ENCODE measurements around the gene ABLIM3. TPM values are rescaled to one million over a fixed set of nuclear protein-coding genes. Genes with fewer than 3 reads are reported as not detected.

ABLIM3 gene
- total RNA-seq, 4 donors from 2014 or later: 2.6 to 49.5 (median 6.9) TPM

DNA sequence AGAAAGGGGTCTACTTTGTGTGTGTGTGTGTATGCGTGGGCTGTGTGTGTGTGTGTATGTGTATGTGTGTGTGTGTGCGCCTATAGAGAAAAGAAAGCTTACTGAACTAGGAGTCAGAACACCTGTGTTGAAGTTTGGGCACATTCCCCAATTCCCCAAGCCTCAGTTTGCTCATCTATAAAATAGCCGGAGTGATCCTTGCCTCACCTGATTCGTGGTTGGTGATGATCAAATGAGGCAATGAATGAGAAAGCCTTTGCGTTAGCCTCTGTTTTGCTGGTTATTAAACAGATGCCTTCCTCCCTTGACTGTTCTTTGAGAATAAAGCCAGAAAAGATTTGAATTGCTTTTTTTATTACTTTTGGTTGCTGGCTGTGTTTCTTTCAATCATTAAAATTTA is 20.6 kb downstream of the ABLIM3 start:
- no peaks in the 10 kb centered on the region for H3K27me3 ChIP-seq
- H3K36me3 ChIP-seq: no peaks in the 10 kb centered on the region
- no peak overlapping the region for H3K4me3 ChIP-seq
- no peaks in the 10 kb centered on the region for H3K4me1 ChIP-seq
- H3K9me3 ChIP-seq: no peaks in the 10 kb centered on the region
- TF ChIP-seq, protein P1, sequence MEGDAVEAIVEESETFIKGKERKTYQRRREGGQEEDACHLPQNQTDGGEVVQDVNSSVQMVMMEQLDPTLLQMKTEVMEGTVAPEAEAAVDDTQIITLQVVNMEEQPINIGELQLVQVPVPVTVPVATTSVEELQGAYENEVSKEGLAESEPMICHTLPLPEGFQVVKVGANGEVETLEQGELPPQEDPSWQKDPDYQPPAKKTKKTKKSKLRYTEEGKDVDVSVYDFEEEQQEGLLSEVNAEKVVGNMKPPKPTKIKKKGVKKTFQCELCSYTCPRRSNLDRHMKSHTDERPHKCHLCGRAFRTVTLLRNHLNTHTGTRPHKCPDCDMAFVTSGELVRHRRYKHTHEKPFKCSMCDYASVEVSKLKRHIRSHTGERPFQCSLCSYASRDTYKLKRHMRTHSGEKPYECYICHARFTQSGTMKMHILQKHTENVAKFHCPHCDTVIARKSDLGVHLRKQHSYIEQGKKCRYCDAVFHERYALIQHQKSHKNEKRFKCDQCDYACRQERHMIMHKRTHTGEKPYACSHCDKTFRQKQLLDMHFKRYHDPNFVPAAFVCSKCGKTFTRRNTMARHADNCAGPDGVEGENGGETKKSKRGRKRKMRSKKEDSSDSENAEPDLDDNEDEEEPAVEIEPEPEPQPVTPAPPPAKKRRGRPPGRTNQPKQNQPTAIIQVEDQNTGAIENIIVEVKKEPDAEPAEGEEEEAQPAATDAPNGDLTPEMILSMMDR (IDR thresholded peaks at IDR 0.05): no peak
- TF ChIP-seq POLR2A (IDR thresholded peaks at IDR 0.05): no peak
- no peak overlapping the region for H3K27ac ChIP-seq
- DNase-seq: no peak
- intact Hi-C loops (cut with DNase I; ENCODE audit: low total_unique reads): no loop called here

DNA sequence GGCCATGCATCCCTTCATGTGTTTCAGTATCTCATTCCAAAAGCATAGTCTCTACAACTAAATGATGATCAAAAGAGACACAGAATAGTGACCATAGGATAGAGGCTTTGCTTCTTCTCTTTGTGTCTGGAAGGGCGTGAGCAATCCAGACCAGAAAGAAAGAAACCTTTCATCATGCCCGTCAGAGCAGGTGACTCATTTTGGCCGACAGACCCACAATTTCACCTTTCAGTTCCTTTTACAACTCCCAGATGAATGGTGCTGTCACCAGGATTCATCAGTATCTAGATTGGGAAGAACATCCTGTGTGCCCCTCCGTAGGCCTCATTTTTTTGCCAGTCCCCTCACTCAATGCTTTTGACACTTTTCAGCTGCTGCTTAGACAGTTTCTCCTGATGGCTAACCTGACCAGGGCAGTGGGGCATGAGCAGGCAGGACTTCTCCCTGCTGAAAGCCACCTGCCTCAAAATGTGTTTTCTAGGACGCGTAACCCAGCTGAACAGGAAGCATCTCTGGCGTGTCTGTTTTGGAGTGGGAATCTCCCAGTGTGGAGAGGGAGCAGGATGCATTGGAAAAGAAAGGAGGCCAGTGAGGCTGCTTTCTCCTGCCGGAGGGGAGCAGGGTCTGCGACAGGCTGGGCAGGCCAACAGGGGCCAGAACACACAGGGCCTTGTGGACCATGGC is 21.2 kb downstream of the ABLIM3 start:
- H3K9me3 ChIP-seq: no peaks in the 10 kb centered on the region
- intact Hi-C loops (cut with DNase I; ENCODE audit: low total_unique reads): no loop called here
- H3K27ac ChIP-seq: no peak overlapping the region
- H3K36me3 ChIP-seq: no peaks in the 10 kb centered on the region
- no peak overlapping the region for H3K4me3 ChIP-seq
- TF ChIP-seq POLR2A (IDR thresholded peaks at IDR 0.05): no peak
- TF ChIP-seq, protein P1 (IDR thresholded peaks at IDR 0.05): no peak
- DNase-seq: no peak
- H3K27me3 ChIP-seq: no peaks in the 10 kb centered on the region
- H3K4me1 ChIP-seq: no peaks in the 10 kb centered on the region

DNA sequence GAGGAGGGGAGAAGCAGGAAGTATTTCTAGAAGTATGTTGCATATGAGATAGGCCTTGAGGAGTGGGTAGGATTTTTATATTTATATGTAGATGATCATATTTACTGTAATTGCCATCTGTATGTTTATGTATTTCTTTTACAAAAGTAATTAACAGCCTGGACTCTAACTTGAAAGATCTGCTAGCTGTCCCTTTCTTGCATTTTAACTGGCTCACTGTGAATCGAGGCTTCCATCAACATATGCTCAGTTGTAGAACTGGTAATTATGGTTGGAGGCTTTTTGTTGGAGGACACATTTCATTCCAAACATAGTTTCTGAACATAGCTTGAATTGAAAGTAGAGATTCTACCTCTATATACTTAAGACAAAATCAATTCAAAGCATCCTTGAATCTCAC is 23.4 kb downstream of the ABLIM3 start:
- TF ChIP-seq, protein P1 (IDR thresholded peaks at IDR 0.05): no peak
- no peak for TF ChIP-seq POLR2A (IDR thresholded peaks at IDR 0.05)
- intact Hi-C loops (cut with DNase I; ENCODE audit: low total_unique reads): no loop called here
- no peaks in the 10 kb centered on the region for H3K9me3 ChIP-seq
- no peaks in the 10 kb centered on the region for H3K36me3 ChIP-seq
- no peaks in the 10 kb centered on the region for H3K4me1 ChIP-seq
- no peak overlapping the region for H3K27ac ChIP-seq
- H3K27me3 ChIP-seq: no peaks in the 10 kb centered on the region
- no peak for DNase-seq
- no peak overlapping the region for H3K4me3 ChIP-seq

DNA sequence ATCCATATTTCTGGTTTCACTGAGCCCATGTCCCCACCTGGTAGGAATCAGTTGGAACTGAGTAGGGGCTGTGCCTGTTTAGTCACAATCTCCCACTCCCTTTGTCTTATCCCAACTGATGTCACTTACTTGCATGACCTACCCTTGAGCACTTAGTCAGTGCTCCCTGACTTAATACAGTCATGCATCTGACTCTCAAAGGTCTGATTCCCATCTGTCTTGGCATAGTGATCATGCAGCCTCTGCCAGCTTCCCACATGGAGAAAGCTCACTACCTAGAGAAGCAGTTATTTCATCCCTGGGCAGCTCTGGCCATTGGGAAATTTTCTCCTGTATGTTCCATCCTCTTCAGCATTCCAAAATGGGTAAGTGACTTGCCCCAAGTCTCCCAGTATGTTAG is 24.8 kb downstream of the ABLIM3 start:
- Histone ChIP-seq H3K4me1 (no peaks in the 10 kb centered on the region), H3K27me3 (no peaks in the 10 kb centered on the region), H3K27ac (no peak overlapping the region), H3K4me3 (no peak overlapping the region), H3K36me3 (no peaks in the 10 kb centered on the region), H3K9me3 (no peaks in the 10 kb centered on the region)
- TF ChIP-seq POLR2A (IDR thresholded peaks at IDR 0.05): no peak
- TF ChIP-seq, protein P1 (IDR thresholded peaks at IDR 0.05): no peak
- no peak for DNase-seq
- intact Hi-C loops (cut with DNase I; ENCODE audit: low total_unique reads): no loop called here

DNA sequence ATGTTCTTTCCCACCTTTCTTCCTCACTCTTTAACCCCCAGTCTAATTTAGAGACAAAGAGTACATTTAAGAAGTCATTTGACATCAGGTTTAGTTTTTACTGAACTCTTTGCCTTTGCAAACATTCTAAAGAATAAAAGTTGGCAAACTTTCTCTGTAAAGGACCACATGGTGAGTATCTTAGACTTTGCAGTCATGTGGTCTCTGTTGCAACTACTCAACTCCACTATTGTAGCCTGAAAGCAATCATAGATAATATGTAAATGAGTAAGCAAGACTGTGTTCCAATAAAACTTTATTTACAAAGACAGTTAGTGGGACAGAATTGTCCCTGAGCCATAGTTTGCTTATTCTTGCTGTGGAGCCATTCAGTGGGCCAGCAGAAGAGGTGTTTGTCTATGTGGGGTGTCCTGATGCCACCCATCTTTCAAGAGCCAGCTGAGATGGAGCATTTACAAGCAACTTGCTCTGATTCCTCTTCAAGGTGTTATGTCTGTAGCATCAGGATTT is 25.4 kb downstream of the ABLIM3 start:
- intact Hi-C loops (cut with DNase I; ENCODE audit: low total_unique reads): no loop called here
- H3K4me1 ChIP-seq: no peaks in the 10 kb centered on the region
- no peak for DNase-seq
- H3K36me3 ChIP-seq: no peaks in the 10 kb centered on the region
- TF ChIP-seq POLR2A (IDR thresholded peaks at IDR 0.05): no peak
- TF ChIP-seq, protein P1 (IDR thresholded peaks at IDR 0.05): no peak
- H3K27me3 ChIP-seq: no peaks in the 10 kb centered on the region
- H3K4me3 ChIP-seq: no peak overlapping the region
- H3K27ac ChIP-seq: no peak overlapping the region
- H3K9me3 ChIP-seq: no peaks in the 10 kb centered on the region
